ENCODE measurements around the gene CTNNB1. TPM values are rescaled to one million over a fixed set of nuclear protein-coding genes. Genes with fewer than 3 reads are reported as not detected.

CTNNB1 gene
- total and polyA plus RNA-seq, 2 of the 8 experiments (the other 6 are each of a cell fraction or from before 2014, with no cell fraction given): 356 to 579 TPM

- FAIRE-seq: no peak
- WGBS, 2 experiments (ENCODE audit: extremely low coverage in 1 of 2, insufficient coverage in 1 of 2, insufficient read length in 1 of 2, insufficient replicate concordance in 2 of 2, low coverage in 1 of 2, low lambda C conversion rate in 2 of 2, missing lambda C conversion rate in 1 of 2): 86% methylated on average over 1 of the region's 1 CpG; no CpG with 5 or more reads in 1 of the 2 experiments
- no peaks in the 10 kb centered on the region for H3K79me1 ChIP-seq (ENCODE audit: low read depth, low read length)
- no peak overlapping the region for H2BK5ac ChIP-seq (ENCODE audit: low read depth, low read length)
- no peak overlapping the region for H3K23ac ChIP-seq (ENCODE audit: insufficient read length)
- no peak overlapping the region for H2BK20ac ChIP-seq (ENCODE audit: low read length)
- no peaks in the 10 kb centered on the region for H3K79me2 ChIP-seq (ENCODE audit: control insufficient read depth in 1 of 2, insufficient read depth in 2 of 2, low read length in 2 of 2)
- H3K4me1 ChIP-seq (replicated peaks in 1 of 4; ENCODE audit: control insufficient read depth in 3 of 4, insufficient read depth in 4 of 4, low read length in 3 of 4): peaks cover 0 to 6% (median 4%) of the 10 kb centered on the region in 4 experiments; a peak in 3 of 7 replicates
- H2AFZ ChIP-seq (ENCODE audit: low read length): no peak overlapping the region
- H3K4me3 ChIP-seq (ENCODE audit: extremely low read depth in 1 of 4, insufficient read depth in 2 of 4, low read depth in 3 of 4, low read length in 4 of 4): no peak overlapping the region
- H3K56ac ChIP-seq (replicated peaks; ENCODE audit: insufficient read length, low read depth, low read length): no peak overlapping the region
- H3K18ac ChIP-seq (ENCODE audit: extremely low read depth, low read length): no peak overlapping the region
- ChIA-PET POLR2A (ENCODE audit: partially characterized antibody) (no interaction called here), CTCF (ENCODE audit: partially characterized antibody) (interaction anchor here (0.9 kb wide), 1 partner anchor 9 kb away, joined by 3 read pairs; no protein-coding TSS in a partner anchor)
- H4K5ac ChIP-seq (ENCODE audit: insufficient read length, low read depth, low read length): no peak overlapping the region
- no peaks in the 10 kb centered on the region for H4K20me1 ChIP-seq (replicated peaks in 1 of 2; ENCODE audit: control insufficient read depth in 1 of 2, insufficient read depth in 2 of 2, low read length in 2 of 2)
- no peak overlapping the region for H3K14ac ChIP-seq (ENCODE audit: insufficient read length)
- H3K9me3 ChIP-seq (ENCODE audit: insufficient read depth in 2 of 2, low read depth in 1 of 2, low read length in 1 of 2): no peaks in the 10 kb centered on the region
- no peak overlapping the region for H3K27ac ChIP-seq (ENCODE audit: low read depth, low read length)
- H3K36me3 ChIP-seq (ENCODE audit: control insufficient read depth in 2 of 4, insufficient read depth in 4 of 4, low read length in 3 of 4): no peaks in the 10 kb centered on the region
- no peak overlapping the region for H2AK5ac ChIP-seq (ENCODE audit: low read depth, low read length)
- DNase-seq (ENCODE audit: low read depth in 1 of 2, low spot score in 2 of 2): no peak
- H3K27me3 ChIP-seq (replicated peaks in 1 of 4; ENCODE audit: control insufficient read depth in 3 of 4, extremely low read depth in 1 of 4, insufficient read depth in 3 of 4, low read length in 3 of 4): no peaks in the 10 kb centered on the region
- no peak overlapping the region for H3K4ac ChIP-seq (replicated peaks; ENCODE audit: insufficient read length, low read depth, low read length)
- no peak overlapping the region for H2BK120ac ChIP-seq (replicated peaks; ENCODE audit: low read depth, low read length)
- no peak overlapping the region for H4K91ac ChIP-seq (replicated peaks; ENCODE audit: insufficient read length, low read length)
- no peaks in the 10 kb centered on the region for H3K23me2 ChIP-seq (ENCODE audit: low read depth, low read length)
- no peak overlapping the region for H3K9ac ChIP-seq (replicated peaks in 1 of 4; ENCODE audit: extremely low read depth in 1 of 4, low read depth in 3 of 4, low read length in 3 of 4)
- no peak overlapping the region for H4K8ac ChIP-seq (ENCODE audit: extremely low read depth, insufficient read depth, low read length)
- no peak overlapping the region for H2BK15ac ChIP-seq (ENCODE audit: low read length)
- TF ChIP-seq RXRA (IDR thresholded peaks at IDR 0.05; ENCODE audit: insufficient read depth, low read depth, low read length): no peak
- TF ChIP-seq CEBPB (IDR thresholded peaks at IDR 0.05; ENCODE audit: low read depth, low read length): no peak
- TF ChIP-seq EGR1 (IDR thresholded peaks at IDR 0.05; ENCODE audit: borderline replicate concordance, low read depth, low read length): no peak
- no peak for TF ChIP-seq HDAC6 (IDR thresholded peaks at IDR 0.05; ENCODE audit: low read depth, low read length)
- TF ChIP-seq CTBP2 (IDR thresholded peaks at IDR 0.05; ENCODE audit: borderline replicate concordance, insufficient read depth, insufficient read length, low read length): no peak
- no peak for TF ChIP-seq JUN (IDR thresholded peaks at IDR 0.05; ENCODE audit: low read depth, low read length)
- H3K4me2 ChIP-seq (ENCODE audit: insufficient read depth in 1 of 2, low read depth in 2 of 2, low read length in 2 of 2): no peak overlapping the region
- H2BK12ac ChIP-seq (ENCODE audit: low read depth, low read length): no peak overlapping the region
These were observed 36.3 kb upstream of the CTNNB1 start for GRCh38 chr3:41163006-41163405.

All from H1 (cell line).